Stimulated activated CD8-positive, alpha-beta memory T cell treated with anti-CD3 and anti-CD28 coated beads, Interleukin-15, amount 100 ng/mL, for 48 hours (primary cell): ENCODE measurements around the gene REEP2.
A peak's percentile ranks its signal among the peaks of the same experiment; 100 is the strongest.

Experiments
- DNase-seq, 2 donors: peaks; one replicate each; pipeline ENCODE4 v3.0.0-alpha.2; 2020; ENCODE audit warnings: low read depth in 2 of 2

REEP2 gene

DNA sequence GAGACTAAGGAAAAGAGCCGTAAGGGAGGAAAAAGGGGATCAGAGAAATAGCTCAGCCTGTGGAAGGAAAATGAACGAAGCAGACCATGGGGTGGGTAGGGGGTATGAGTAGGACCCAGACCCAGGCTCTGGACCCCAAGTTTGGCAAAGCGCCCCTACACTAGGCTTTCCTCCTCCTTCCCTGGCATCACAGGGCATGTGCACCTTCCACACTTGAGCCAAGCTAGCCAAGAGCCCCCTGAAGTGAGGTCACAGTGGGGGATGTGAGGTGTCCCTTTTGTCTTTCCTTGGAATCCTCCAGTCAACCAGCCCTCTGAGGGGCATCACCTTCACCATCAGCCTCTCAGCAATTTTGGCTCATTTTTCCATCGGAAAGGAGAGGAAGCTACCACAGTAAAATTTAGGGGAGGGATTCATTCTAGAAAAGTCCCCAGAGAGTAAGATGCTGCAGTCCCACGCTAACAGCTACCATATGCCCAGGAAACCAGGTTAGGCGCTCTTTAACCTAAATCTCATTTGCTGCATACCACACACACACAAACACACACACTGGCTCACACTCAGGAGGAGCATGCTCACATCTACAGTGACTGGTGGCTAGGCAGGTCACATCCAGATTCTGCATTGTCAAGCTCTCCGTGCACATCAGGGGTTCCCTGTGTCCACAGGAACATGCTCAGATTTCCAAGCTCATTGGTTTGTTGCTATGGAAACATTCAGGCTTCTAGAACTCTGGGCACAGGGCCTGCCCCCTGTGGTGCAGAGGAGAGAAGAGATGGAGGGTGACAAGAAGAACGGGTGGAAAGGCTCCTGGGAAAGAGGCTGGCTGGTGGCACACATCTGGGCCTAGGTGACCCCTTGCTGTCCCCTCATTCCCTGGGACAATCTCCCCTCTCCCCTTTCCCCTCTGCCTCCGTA is 9.9 kb downstream of the REEP2 start:
- no peak for DNase-seq

GRCh38 chr5:138449501-138450239 is 10.8 kb downstream of the REEP2 start:
- peak; percentile 63 to 68 for DNase-seq

DNA sequence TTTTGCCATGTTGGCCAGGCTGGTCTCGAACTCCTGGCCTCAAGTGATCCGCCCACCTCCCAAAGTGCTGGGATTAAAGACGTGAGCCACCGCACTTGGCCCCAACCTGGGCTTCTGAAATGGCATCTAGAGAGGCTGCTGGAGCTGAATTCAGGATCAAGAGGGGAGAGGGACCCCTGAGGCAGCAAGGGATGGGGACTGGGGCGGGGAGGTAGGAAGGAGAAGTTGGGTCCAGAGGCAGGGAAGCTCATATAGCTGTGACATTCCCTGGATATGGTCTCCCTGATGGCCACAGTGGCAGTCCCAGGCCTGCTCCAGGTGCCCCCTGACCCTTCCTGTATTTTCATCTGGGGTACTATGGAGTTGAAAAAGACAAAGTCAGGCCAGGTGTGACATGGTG is 12.1 kb downstream of the REEP2 start:
- DNase-seq = no peak

DNA sequence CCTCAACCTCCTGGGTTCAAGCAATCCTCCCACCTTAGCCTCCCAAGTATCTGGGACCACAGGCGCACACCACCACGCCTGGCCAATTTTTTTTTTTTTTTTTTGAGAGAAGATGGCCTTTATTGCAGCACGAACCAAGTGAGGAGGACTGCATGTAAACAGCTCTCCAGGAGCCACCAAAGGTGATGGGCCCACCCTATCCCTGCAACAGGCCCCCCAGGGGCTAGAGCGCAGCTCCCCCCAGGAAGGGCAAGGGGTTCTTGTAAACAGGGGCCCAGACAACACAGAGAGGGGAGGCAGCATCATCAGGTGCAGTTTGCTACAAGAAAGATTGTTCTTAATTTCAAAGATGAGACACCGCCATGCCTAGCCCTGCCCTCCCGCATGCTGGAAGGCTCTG is 13.9 kb downstream of the REEP2 start:
- DNase-seq = no peak

DNA sequence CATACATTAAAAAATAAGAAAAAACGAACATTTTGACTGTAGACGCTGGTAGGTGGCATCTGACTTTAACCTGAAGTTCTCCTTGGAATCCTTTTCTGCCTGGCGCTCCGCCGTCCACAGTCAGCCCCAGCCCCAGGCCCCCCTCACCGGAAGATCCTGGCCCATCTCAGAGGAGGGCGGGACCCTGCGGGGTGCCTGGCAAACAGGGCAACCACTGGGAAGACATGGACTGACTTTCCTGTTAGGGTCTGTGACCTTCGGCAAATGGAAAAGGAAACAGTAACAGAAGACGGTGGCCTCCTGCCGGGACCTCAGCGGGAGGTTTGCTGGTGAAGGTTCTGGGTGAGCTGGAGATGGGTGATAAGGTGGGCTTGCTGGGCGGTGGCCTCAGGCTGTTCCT is 14.7 kb downstream of the REEP2 start:
- DNase-seq = no peak

GRCh38 chr5:138454121-138454520 is 15.3 kb downstream of the REEP2 start:
- DNase-seq = no peak

- no peak for DNase-seq
Observed at GRCh38 chr5:138455232-138455930, 16.5 kb downstream of the REEP2 start.

DNA sequence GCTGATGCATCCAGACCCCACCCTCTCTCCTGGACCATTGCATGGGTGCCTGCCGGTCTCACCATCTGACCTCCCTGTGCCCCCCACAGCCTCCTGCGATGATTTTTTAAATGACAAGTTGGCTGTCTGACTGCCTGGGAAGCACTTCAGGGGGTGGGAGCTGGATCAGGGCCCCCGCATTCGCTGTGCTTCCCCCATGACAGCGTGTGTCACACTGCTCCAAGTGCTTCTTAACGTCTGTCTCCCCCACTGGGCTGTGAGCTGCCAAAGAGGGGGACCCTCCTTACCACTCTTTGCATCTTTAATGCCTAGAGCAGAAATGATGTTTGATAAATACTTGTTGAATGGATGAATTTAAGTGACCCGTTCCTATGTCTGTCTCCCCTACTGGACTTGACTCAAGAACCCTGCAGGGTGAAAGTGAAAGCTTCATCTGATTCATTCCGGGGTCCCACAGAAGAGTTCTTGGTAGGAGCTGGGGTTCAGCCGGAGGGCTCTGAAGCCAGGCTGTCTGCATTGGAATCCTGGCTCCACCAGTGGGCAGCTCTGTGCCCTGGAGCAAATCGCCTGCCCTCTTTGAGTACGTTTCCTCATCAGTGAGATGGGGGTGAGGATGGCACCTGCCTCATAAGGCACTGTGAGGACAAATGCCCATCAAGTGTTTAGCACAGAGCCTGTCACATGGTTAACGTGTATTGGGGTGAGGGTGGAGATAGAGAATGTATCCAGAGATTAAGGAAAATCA is 18.8 kb downstream of the REEP2 start:
- DNase-seq = no peak

DNA sequence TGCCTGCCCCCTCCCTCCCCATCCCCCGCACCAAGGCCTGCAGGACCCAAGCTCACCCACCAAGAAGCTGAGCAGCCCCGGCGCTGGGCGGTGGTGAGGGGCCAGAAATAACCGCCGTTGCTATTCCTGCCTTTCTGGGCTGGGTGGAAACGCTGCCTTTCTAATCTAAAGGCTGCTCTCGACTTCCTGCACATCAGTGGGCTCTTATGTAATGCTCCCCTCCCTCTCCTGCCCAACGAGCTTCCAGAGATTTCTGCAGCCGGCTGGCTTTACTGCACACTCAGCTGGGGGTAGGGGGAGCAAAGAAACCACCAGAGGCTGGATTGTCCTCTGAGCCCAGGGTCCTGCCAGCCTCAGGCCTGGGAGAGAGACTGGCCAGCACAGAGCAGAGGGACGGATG is 19.5 kb downstream of the REEP2 start:
- no peak for DNase-seq

DNA sequence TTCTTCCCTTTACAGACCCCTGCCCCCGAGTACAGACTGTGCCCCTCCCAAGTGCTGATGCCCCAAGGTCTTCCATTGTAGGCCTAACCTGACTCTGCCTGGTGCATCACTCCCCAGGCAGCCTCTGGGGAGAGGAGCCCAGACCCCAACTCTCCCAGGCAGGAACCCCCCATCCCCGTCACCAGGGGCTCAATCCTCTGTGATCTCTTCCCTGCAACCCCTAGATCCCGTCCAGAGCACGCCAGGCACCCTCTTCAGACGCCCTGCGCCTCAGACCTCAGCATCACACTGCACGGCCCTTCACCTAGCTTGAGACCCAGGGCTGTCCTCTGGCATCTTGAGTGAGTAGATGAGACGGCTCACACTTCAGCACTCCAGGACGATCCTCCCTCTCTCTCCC is 20.0 kb downstream of the REEP2 start:
- DNase-seq = no peak

- peak; percentile 87 to 88 for DNase-seq
Observed at GRCh38 chr5:138459311-138459933, 20.6 kb downstream of the REEP2 start.

DNA sequence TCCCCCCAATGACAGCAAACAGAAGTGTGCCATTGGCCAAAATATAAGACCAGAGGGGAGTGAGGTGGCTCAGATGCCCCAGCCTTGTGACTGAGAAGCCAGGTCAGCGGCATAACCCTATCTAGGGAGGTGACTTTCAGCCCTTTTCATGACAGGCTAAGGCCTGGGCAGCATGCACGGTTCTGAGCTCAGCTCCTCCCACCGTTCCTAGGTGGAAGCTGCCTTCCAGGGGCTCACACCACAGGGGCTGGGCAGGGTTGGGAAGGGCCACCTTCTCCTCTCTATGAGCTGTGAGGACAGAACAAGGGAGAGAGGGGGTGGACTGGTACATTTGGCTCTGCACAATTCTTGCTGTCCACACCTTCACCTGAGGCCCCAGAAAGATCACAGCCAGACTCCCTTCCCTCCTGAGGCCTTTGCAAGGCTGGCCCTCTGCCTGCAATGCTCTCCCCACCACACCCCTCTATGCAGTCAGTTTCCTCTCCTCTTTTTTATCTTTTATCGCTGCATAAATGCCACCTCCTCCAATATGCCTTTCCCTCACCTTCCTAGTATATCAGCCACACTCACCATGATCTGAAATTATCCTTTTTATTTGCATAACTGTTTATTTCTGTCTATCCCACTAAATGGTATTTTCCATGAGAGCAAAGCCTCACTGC is 21.3 kb downstream of the REEP2 start:
- no peak for DNase-seq

DNA sequence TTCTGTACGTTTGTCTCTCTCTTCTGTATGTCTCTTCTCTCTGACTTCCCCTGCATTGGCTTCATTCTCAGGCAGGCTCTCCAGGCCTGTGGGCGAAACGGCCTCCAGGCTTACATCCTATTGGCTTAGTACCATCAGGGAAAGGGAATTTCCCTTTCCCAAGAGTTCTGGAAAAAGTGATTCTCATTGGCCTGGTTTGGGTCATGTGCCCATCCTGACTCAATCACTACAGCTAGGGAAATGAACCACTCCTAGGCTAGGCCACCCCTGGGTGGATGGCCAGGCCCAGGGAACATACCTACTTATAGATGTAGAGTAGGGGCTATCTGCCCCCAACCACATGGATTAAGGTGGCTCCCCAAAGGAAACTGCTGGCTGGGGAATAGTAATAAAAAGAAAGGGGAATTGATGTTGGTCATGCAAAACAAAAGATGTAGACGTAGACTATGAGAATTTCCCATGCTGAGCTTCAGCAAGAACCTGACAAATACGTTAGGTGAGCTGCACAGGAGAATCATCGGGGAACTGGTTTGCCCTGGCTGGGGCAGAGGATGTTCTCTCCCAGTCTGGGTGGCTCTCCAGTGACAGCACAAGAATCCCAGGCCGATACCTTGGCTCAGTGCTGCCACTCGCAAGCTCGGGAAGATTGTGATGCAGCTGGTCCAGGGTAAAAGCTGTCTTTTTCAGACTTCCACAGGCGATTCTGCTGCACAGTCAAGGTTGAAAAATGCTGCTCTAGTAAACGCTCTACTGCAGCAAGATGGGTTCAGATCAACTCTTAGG is 22.7 kb downstream of the REEP2 start:
- no peak for DNase-seq

DNA sequence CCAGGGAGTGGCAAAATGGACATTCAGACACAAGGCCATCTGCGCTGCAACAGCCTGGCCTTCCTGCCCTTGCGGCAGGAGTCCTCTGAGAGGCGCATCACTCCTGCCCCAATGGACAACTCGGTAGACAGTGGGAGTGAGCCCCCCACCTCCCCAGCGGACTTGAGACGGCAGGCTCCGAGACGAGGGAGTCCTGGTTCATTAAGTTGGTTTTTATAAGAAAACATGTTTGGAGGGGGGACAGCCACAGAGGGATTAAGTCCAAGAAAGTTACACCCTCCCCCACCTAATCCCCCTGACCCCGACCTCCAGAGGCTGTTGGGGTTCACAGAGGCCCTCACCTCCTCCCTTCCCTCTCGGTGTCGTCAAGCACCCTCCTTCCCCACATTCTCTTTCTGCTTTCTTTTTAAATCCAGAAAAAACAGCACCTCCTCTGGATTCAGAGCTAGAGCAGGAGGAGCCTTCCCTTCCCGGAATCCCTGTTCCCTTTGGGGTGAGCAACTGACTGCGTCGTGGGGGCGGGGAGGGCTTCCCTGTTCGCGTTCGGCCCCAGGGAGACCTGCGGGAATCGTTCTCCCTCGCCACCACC is 24.7 kb downstream of the REEP2 start:
- DNase-seq = no peak

GRCh38 chr5:138464008-138464387 is 25.1 kb downstream of the REEP2 start:
- DNase-seq = peak; percentile 86 to 91

DNA sequence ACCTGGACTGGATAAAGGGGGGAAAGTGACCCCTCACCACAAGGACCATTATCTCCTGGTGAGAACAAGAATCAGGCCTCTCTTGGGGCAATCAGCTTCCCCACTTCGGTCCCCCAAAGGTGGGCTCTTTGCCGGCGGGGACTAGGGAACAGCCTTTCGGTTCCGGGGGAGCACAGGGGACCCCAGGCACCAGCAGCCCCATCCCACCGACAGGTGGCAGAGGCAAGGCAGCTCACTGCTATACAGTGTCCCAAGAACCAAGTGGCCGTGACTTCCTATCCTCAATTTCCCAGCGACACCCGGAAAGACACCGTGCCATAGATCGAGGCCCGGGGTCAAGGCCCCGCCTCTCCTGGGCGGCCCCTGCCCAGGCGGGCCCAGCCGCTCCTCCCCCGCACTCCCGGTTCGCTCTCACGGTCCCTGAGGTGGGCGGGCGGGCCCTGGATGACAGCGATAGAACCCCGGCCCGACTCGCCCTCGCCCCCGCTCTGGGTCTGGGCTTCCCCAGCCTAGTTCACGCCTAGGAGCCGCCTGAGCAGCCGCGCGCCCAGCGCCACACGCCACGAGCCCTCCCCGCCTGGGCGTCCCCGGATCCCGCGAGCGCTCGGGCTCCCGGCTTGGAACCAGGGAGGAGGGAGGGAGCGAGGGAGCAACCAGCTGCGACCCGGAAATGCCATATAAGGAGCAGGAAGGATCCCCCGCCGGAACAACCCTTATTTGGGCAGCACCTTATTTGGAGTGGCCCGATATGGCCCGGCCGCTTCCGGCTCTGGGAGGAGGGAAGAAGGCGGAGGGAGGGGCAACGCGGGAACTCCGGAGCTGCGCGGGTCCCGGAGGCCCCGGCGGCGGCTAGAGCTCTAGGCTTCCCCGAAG is 25.8 kb downstream of the REEP2 start:
- DNase-seq = peak; percentile 90 to 92

DNA sequence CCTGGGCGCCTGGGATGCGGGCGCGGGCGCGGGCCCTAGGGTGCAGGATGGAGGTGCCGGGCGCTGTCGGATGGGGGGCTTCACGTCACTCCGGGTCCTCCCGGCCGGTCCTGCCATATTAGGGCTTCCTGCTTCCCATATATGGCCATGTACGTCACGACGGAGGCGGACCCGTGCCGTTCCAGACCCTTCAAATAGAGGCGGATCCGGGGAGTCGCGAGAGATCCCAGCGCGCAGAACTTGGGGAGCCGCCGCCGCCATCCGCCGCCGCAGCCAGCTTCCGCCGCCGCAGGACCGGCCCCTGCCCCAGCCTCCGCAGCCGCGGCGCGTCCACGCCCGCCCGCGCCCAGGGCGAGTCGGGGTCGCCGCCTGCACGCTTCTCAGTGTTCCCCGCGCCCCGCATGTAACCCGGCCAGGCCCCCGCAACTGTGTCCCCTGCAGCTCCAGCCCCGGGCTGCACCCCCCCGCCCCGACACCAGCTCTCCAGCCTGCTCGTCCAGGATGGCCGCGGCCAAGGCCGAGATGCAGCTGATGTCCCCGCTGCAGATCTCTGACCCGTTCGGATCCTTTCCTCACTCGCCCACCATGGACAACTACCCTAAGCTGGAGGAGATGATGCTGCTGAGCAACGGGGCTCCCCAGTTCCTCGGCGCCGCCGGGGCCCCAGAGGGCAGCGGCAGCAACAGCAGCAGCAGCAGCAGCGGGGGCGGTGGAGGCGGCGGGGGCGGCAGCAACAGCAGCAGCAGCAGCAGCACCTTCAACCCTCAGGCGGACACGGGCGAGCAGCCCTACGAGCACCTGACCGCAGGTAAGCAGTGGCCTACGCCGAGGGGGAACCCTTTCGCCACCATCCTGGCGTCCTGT is 26.6 kb downstream of the REEP2 start, which contains the start of gene EGR1:
EGR1 (plus strand) TSS at position 219 of the 864 bp plus-strand sequence; CDS start at position 502, 283 bp downstream.
- DNase-seq = peak; percentile 86 to 90
